IPS DF 6.9 (cell line): ENCODE measurements around the gene CYTH4.

Source experiments
- DNase-seq: peaks from one replicate; pipeline ENCODE4 v3.0.0-alpha.2; 2013; ENCODE audit warnings: low read depth, low spot score
- H3K27ac ChIP-seq: one replicate; pipeline ENCODE4 v1.5.1; 2013; ENCODE audit warnings: low read length, control low read depth
- H3K27me3 ChIP-seq: 2 replicates; pipeline ENCODE4 v1.6.1; 2013; ENCODE audit warnings: mild to moderate bottlenecking, low read length; ENCODE audit not compliant: control insufficient read depth, insufficient read depth
- H3K36me3 ChIP-seq: 2 replicates; pipeline ENCODE4 v1.6.1; 2013; ENCODE audit warnings: low read length; ENCODE audit not compliant: control insufficient read depth, insufficient read depth
- H3K4me1 ChIP-seq: 2 replicates; pipeline ENCODE4 v1.6.1; 2013; ENCODE audit warnings: low read length; ENCODE audit not compliant: control insufficient read depth, insufficient read depth
- H3K4me3 ChIP-seq: 2 replicates; pipeline ENCODE4 v1.5.1; 2013; ENCODE audit warnings: mild to moderate bottlenecking, low read length
- H3K9me3 ChIP-seq: 2 replicates; pipeline ENCODE4 v1.6.1; 2013; ENCODE audit warnings: low read length, inconsistent platforms; ENCODE audit not compliant: control insufficient read depth, insufficient read depth
- WGBS: extraction: QIAGEN DNeasy Blood & Tissue Kit; methylation state at CpG from one replicate; pipeline ENCODE4 v1.1.7; 2013; ENCODE audit warnings: mixed read lengths, missing lambda C conversion rate; ENCODE audit not compliant: insufficient read length, insufficient coverage; 5-methylcytosine and 5-hydroxymethylcytosine counted together

Gene CYTH4

DNA sequence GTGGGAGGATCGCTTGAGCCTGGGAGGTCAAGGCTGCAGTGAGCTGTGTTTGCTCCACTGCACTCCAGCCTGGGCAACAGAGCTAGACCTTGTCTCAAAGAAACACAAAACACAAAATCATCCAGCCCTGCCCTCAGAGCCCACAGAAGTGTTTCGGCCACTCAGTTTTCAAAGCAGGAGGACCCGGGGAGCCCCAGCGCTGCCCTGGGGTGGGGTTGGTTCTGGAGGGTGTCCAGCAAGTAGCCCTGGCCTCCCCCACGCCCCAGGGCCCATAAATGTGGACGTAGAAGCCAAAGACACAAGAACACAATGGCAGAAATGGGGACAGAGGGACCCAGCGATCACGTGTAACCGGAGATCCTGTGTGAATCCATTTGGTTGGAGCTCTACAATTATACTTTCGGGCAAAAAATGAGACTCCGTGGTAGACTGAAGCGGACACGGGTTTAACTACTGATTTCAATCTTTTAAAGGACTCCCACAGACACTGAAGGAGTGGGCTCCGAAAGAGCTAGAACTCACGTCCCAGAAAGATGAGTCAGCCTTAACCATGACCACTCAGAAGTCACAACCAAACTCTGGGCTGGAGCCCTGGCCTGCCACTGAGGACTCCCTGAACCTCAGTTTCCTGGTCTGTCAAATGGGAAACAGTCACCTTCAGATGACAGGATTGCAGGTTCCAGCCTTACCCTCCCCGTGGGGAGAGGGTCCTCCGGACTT is 9.0 kb upstream of the CYTH4 start:
- Histone ChIP-seq H3K4me3 (no peak overlapping the region), H3K36me3 (no peaks in the 10 kb centered on the region), H3K9me3 (no peaks in the 10 kb centered on the region), H3K27ac (no peak overlapping the region), H3K4me1 (no peaks in the 10 kb centered on the region), H3K27me3 (no peaks in the 10 kb centered on the region)
- WGBS = no CpG with 5 or more reads among the region's 17 CpGs
- DNase-seq = no peak

DNA sequence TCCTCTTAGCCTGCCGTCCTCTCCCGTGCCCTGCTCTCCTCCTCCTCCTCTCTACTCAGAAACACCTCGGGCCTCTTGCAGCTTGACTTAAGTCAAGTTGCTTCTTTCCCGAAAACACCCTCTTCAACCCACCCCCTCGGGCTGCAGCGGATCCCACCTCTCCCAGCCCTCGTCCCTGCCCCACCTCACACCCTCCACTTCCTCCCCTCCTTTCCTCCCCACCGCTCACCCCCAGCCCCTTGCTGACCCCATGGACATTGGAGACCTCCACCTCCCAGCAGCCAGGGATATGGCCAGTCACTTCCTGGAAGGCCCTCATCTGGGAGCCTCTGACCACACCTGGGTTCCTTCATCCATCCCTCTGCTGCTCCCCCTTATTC is 8.5 kb upstream of the CYTH4 start:
- no CpG with 5 or more reads among the region's 8 CpGs for WGBS
- DNase-seq = no peak
- Histone ChIP-seq H3K27ac (no peak overlapping the region), H3K27me3 (no peaks in the 10 kb centered on the region), H3K4me1 (no peaks in the 10 kb centered on the region), H3K4me3 (no peak overlapping the region), H3K36me3 (no peaks in the 10 kb centered on the region), H3K9me3 (no peaks in the 10 kb centered on the region)

DNA sequence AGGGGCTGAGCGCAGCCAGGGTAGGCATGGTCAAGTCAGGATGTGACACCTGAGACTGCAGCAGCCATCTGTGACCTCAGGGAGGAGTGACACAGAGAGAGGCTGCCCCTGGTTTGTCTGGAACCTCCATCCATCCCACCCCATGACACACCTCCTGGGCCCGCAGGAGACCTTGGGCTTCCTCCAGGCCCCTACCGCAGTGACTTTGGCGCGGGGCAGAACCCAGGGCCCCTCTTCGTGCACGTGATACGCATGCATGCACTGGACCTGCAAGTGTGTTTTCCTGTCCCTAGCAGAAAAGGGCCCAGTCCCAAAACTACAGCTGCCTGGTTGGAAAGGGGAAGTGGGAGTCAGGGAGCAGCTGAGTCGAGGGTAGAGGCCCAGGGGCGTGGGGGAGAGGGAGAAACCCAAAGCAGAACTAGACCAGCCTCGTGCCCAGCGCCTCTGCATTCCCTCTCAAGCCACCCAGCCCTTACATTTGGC is 7.9 kb upstream of the CYTH4 start:
- Histone ChIP-seq H3K36me3 (no peaks in the 10 kb centered on the region), H3K27me3 (no peaks in the 10 kb centered on the region), H3K4me3 (no peak overlapping the region), H3K9me3 (no peaks in the 10 kb centered on the region), H3K4me1 (no peaks in the 10 kb centered on the region), H3K27ac (no peak overlapping the region)
- WGBS = no CpG with 5 or more reads among the region's 12 CpGs
- DNase-seq = no peak

DNA sequence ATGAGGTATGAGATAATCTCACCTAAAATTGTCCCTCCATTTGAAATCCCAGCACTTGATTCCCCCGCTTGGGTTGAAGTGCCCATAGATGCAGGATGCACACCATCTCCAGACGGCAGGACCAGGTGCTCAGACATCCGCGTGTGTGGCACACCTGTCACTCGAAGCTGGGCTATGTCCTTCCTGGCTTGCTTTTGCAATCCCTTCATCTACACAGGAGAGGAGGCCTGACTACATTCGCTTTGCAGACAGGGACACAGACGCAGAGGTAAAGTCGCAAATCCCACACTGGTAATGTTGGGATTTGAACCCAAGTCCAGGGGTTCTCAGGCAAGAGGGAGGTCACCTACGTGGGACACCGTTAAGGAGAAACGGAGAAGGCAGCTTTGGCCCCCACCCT is 7.2 kb upstream of the CYTH4 start:
- H3K36me3 ChIP-seq = no peaks in the 10 kb centered on the region
- no peaks in the 10 kb centered on the region; the same call in 1 of the 2 replicates for H3K4me1 ChIP-seq
- no peaks in the 10 kb centered on the region for H3K27me3 ChIP-seq
- DNase-seq = no peak
- no peaks in the 10 kb centered on the region for H3K9me3 ChIP-seq
- WGBS = no CpG with 5 or more reads among the region's 11 CpGs
- H3K27ac ChIP-seq = no peak overlapping the region
- no peak overlapping the region for H3K4me3 ChIP-seq

DNA sequence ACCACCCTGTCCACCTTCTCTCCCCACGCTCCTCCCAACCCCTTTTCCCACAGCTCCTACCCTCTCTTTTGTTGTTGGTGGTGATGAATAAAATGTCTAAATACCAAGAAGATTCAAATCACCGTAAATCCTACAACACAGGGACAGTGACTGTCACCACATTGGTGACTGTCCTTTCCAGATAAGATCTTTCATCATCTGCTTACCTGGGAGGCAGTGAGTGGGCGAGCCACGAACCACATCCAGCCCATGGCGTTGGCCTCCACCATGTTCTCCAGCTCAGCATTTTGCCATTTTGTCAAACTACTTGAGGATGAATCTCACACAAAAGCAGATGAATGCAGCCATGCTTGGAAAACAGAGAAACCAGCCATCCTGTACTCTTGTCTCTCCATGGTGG is 6.7 kb upstream of the CYTH4 start:
- H3K27me3 ChIP-seq = no peaks in the 10 kb centered on the region
- no peak for DNase-seq
- no peak overlapping the region for H3K4me3 ChIP-seq
- H3K36me3 ChIP-seq = no peaks in the 10 kb centered on the region
- H3K9me3 ChIP-seq = no peaks in the 10 kb centered on the region
- WGBS = no CpG with 5 or more reads among the region's 5 CpGs
- H3K27ac ChIP-seq = no peak overlapping the region
- H3K4me1 ChIP-seq = no peaks in the 10 kb centered on the region; the same call in 1 of the 2 replicates

DNA sequence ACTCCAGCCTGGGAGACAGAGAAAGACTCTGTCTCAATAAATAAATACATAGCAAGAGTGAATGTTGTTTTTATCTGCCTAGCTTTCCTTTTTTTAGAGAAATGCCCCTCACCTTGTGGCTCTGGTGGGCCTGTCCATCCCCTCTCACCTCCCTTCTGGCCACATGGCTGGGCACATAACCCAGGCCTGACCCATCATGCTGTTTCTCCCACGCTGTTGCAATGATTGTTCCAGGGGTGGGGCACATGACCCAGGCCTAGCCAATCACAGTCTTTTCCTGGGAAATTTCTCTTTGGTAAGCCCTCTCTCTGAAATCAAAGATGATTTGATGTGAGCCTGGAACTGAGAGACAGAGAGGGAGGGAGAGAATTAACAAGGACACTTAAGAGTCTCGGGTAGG is 5.5 kb upstream of the CYTH4 start:
- Histone ChIP-seq H3K4me3 (no peak overlapping the region), H3K4me1 (no peaks in the 10 kb centered on the region; the same call in 1 of the 2 replicates), H3K9me3 (no peaks in the 10 kb centered on the region), H3K36me3 (no peaks in the 10 kb centered on the region), H3K27me3 (no peaks in the 10 kb centered on the region), H3K27ac (no peak overlapping the region)
- no peak for DNase-seq
- WGBS = no CpG with 5 or more reads among the region's 2 CpGs

DNA sequence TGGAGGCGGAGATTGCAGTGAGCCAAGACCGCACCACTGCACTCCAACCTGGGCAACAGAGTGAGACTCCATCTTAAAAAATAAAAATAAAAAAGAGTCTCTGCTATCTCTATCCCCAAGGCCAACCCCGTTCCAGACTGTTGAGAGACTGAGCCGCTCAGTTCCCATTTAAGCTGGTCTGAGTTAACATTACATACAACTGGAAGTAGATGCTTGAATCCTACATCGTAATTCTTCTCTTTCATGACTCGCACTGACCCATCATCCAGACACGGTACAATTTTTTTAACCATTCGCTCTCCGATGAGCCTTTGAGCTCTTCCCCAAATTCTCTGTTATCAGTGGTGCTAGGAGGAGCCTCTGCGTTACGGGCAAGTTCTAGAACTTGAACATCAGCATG is 4.9 kb upstream of the CYTH4 start:
- WGBS = no CpG with 5 or more reads among the region's 11 CpGs
- no peaks in the 10 kb centered on the region for H3K9me3 ChIP-seq
- DNase-seq = no peak
- H3K27me3 ChIP-seq = no peaks in the 10 kb centered on the region
- H3K4me1 ChIP-seq = no peaks in the 10 kb centered on the region; the same call in 1 of the 2 replicates
- no peak overlapping the region for H3K4me3 ChIP-seq
- H3K36me3 ChIP-seq = no peaks in the 10 kb centered on the region
- H3K27ac ChIP-seq = no peak overlapping the region

DNA sequence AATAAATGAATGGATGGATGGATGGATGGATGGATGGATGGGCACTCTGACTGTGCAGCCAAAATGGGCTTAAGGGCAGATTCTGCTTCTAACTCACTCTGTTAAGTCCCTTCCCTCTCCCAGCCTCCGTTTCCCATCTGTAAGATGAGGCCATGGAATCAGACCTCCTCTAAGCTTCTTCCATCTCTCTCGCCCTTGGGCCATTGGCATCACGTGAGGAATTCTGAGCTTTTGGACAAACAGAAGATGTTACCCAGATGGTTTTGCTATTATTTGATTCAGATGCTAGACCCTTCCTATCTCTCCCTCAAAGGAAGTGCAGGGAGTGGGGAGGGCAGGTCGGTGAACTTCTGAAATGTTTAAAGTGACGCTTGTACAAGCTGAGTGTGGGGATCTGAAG is 4.0 kb upstream of the CYTH4 start:
- H3K27me3 ChIP-seq = no peaks in the 10 kb centered on the region
- no peaks in the 10 kb centered on the region for H3K9me3 ChIP-seq
- H3K4me1 ChIP-seq = no peaks in the 10 kb centered on the region; the same call in 1 of the 2 replicates
- no peak overlapping the region for H3K4me3 ChIP-seq
- H3K36me3 ChIP-seq = no peaks in the 10 kb centered on the region
- WGBS = no CpG with 5 or more reads among the region's 5 CpGs
- no peak for DNase-seq
- H3K27ac ChIP-seq = no peak overlapping the region

DNA sequence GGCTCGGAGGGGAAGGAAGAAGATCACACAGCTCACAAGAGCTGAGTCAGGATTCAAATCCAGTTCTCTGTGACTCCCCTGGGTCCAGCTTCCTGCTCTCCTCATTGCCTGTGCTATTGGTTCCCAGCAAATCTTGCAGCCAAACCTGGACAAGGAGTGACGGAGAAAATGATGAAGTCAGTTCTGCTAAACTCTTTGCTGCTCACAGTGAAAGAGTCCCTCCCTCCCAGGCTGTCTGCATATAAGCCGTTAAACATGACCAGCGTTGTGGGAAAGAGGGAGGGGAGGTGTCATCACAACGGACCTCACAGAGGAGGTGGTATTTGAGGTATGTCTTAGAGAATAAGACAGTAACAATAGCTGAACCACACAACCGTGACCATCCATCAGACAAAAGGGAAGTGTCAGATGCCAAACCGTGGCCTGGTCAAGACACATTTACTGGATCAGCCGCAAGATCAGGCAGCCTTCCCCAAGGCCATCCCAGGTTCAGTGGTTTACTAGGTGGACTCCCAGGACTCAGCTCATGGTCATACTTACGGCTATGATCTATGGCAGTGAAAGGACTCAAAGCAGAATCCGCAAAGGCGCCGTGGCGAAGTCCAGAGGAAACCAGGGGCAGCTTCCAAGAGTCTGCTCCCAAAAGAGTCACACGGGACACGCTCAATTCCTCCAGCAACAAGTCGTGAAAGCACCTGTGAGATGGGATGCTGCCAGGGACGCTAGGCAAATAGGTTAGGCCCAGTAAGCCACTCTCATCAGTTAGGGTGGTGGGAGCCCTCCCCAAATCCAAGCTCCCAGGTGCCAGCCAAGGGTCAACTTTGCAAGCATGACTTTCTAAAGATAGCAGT is 2.8 kb upstream of the CYTH4 start:
- no peak overlapping the region for H3K27ac ChIP-seq
- no peaks in the 10 kb centered on the region for H3K27me3 ChIP-seq
- H3K4me3 ChIP-seq = no peak overlapping the region
- H3K4me1 ChIP-seq = peaks cover 5% of the 10 kb centered on the region
- no peaks in the 10 kb centered on the region for H3K9me3 ChIP-seq
- H3K36me3 ChIP-seq = no peaks in the 10 kb centered on the region
- DNase-seq = no peak
- WGBS = no CpG with 5 or more reads among the region's 17 CpGs

DNA sequence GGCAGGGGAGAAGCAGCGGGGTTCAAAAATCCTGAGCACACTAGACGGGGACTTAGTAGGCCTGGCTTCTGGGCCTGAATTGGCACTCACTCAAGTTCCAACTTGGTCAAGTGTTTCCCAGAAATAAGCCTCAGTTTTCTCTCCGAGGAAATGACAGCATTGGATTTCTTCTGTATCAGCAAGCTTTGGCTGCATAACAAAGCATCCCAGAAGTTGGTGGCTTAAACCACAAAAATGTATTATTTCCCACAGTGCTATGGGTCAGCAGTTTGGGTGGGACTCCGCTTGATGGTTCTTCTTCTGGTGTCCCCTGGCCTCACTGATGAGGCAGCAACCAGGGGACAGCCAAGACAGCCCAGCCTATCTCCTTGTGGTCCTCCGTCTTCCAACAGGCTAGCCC is 1.6 kb upstream of the CYTH4 start:
- peaks cover 7% of the 10 kb centered on the region for H3K4me1 ChIP-seq
- no peak for DNase-seq
- H3K36me3 ChIP-seq = no peaks in the 10 kb centered on the region
- no CpG with 5 or more reads among the region's 5 CpGs for WGBS
- no peak overlapping the region for H3K27ac ChIP-seq
- no peaks in the 10 kb centered on the region for H3K27me3 ChIP-seq
- H3K9me3 ChIP-seq = no peaks in the 10 kb centered on the region
- no peak overlapping the region for H3K4me3 ChIP-seq
